Endothelial cell of umbilical vein (primary cell): ENCODE results near the gene SLC1A4. TPM values are rescaled to one million over a fixed set of nuclear protein-coding genes. Genes with fewer than 3 reads are reported as not detected.
"Not testable (repeated sequence)": the region's sequence is repeated elsewhere in the genome, so short reads cannot be mapped to it uniquely, and the experiment has no call there.

ENCODE experiments used
- BruUV-seq: library from RNA; stranded (reverse); fragments of 400-500 nt; replicated peaks from 2 replicates; lab custom pipeline; 2021; lab: Mats Ljungman, UMichigan
- CTCF ChIA-PET: fragments of 300-600, 350-600 bp; sonication (Branson Sonifier 250); formaldehyde crosslinking; loops from one replicate; lab custom pipeline; 2021; ENCODE audit warnings: antibody characterized with exemption, inconsistent platforms; lab: Charles Lee
- POLR2A ChIA-PET: fragments of 300-600, 350-600 bp; sonication (Branson Sonifier 250); formaldehyde crosslinking; loops from one replicate; lab custom pipeline; 2021; ENCODE audit warnings: antibody characterized with exemption, inconsistent platforms; lab: Charles Lee
- DNase-seq: peaks from one replicate; pipeline ENCODE4 v3.0.0-alpha.2; 2011; ENCODE audit warnings: low read depth, low spot score
- FAIRE-seq: peaks from 2 replicates; lab custom pipeline; 2011; peaks lifted over from hg19 to GRCh38; lab: Jason Lieb, UNC
- H2AFZ ChIP-seq: 2 replicates; pipeline ENCODE4 v1.6.0; 2012; ENCODE audit warnings: low read depth, low read length, control low read depth, inconsistent platforms
- H3K27ac ChIP-seq: 2 replicates; pipeline ENCODE4 v1.5.1; 2011; ENCODE audit warnings: low read depth, mild to moderate bottlenecking, control low read depth, low read length, moderate library complexity; ENCODE audit not compliant: insufficient read depth
- H3K27me3 ChIP-seq, 2 experiments: 2 replicates each; pipeline versions ENCODE4 v1.6.0 to v1.6.1; 2011; ENCODE audit warnings: low read length in 2 of 2, mixed read lengths in 1 of 2; ENCODE audit not compliant: control insufficient read depth in 2 of 2, insufficient read depth in 2 of 2
- H3K36me3 ChIP-seq, 2 experiments: 2 replicates in 1 of 2; 3 replicates in 1 of 2; pipeline ENCODE4 v1.5.1; 2011; ENCODE audit warnings: low read length in 2 of 2, mild to moderate bottlenecking in 1 of 2, moderate library complexity in 1 of 2; ENCODE audit not compliant: control insufficient read depth in 2 of 2, insufficient read depth in 2 of 2; ENCODE audit errors: extremely low read depth in 1 of 2
- H3K4me1 ChIP-seq: 3 replicates; pipeline ENCODE4 v1.5.1; 2011; ENCODE audit warnings: mild to moderate bottlenecking, low read length; ENCODE audit not compliant: control insufficient read depth, insufficient read depth; ENCODE audit errors: extremely low read depth
- H3K4me2 ChIP-seq: 2 replicates; pipeline ENCODE4 v1.6.1; 2011; ENCODE audit warnings: low read length, control low read depth, mixed read lengths; ENCODE audit not compliant: insufficient read depth
- H3K4me3 ChIP-seq, 3 experiments: fragments of 200-600 bp in 1 of 3; sonication (generic), shearing (Covaris generic) in 1 of 3; replicated peaks in 1 of 3; 2 replicates each; pipeline ENCODE4 v1.5.1; 2011 to 2016; ENCODE audit warnings: control low read depth in 3 of 3, low read length in 3 of 3, mild to moderate bottlenecking in 2 of 3, inconsistent platforms in 1 of 3, low read depth in 1 of 3, moderate library complexity in 1 of 3; ENCODE audit not compliant: insufficient read depth in 1 of 3
- H3K79me2 ChIP-seq: 2 replicates; pipeline ENCODE4 v1.6.0; 2012; ENCODE audit warnings: low read length, inconsistent platforms; ENCODE audit not compliant: control insufficient read depth, insufficient read depth
- H3K9ac ChIP-seq: replicated peaks from 2 replicates; pipeline ENCODE3; 2011; ENCODE audit warnings: low read length, control low read depth; ENCODE audit not compliant: insufficient read depth; ENCODE audit errors: extremely low read depth
- H3K9me1 ChIP-seq: replicated peaks from 3 replicates; pipeline ENCODE4 v1.6.0; 2011; ENCODE audit warnings: mild to moderate bottlenecking, low read length; ENCODE audit not compliant: control insufficient read depth, insufficient read depth; ENCODE audit errors: extremely low read depth
- H3K9me3 ChIP-seq: replicated peaks from 2 replicates; pipeline ENCODE4 v1.5.1; 2012; ENCODE audit warnings: low read length, inconsistent platforms; ENCODE audit not compliant: control insufficient read depth, insufficient read depth
- H4K20me1 ChIP-seq: replicated peaks from 2 replicates; pipeline ENCODE3; 2011; ENCODE audit warnings: mild to moderate bottlenecking, low read length; ENCODE audit not compliant: control insufficient read depth, insufficient read depth; ENCODE audit errors: extremely low read depth
- EZH2 ChIP-seq: IDR thresholded peaks from 2 replicates; pipeline ENCODE4 v1.6.1; 2012; ENCODE audit warnings: borderline replicate concordance, low read depth, mild to moderate bottlenecking, moderate library complexity, low read length, inconsistent platforms; ENCODE audit not compliant: severe bottlenecking
- FOS ChIP-seq: IDR thresholded peaks from 2 replicates; pipeline ENCODE4 v1.6.1; 2011; ENCODE audit warnings: mild to moderate bottlenecking, low read length, moderate library complexity, borderline replicate concordance; ENCODE audit not compliant: insufficient read depth
- GATA2 ChIP-seq: IDR thresholded peaks from 2 replicates; pipeline ENCODE4 v1.7.0; 2011; ENCODE audit warnings: low read depth, mild to moderate bottlenecking, moderate library complexity, mixed read lengths, low read length; ENCODE audit not compliant: insufficient read length, insufficient read depth
- JUN ChIP-seq: IDR thresholded peaks from 2 replicates; pipeline ENCODE4 v1.6.1; 2011; ENCODE audit warnings: borderline replicate concordance, low read depth; ENCODE audit not compliant: insufficient read length, insufficient read depth
- MYC ChIP-seq: IDR thresholded peaks from one replicate; pipeline ENCODE4 v1.6.1; 2011; ENCODE audit warnings: mild to moderate bottlenecking, low read depth, low read length
- POLR2A ChIP-seq: IDR thresholded peaks from 2 replicates; pipeline ENCODE4 v1.6.1; 2012; ENCODE audit warnings: low read depth, mild to moderate bottlenecking, control low read depth, low read length
- POLR2AphosphoS5 ChIP-seq: IDR thresholded peaks from 2 replicates; pipeline ENCODE4 v1.6.1; 2012; ENCODE audit warnings: low read depth, mild to moderate bottlenecking, control low read depth, low read length, moderate library complexity; ENCODE audit not compliant: insufficient read depth
- dilution Hi-C: fragments of 300-500 bp; cut with MboI; formaldehyde crosslinking; loops from one replicate; pipeline ENCODE4 v1.15.0; 2019; ENCODE audit warnings: low sequenced_read_pairs; ENCODE audit not compliant: extremely low pct_ligation_motif_present
- intact Hi-C: fragments of 100-400 bp; cut with micrococcal nuclease; formaldehyde crosslinking; loops from one replicate; pipeline ENCODE4 v1.10.0; 2022
- polyA plus RNA-seq, 4 experiments: library from polyadenylated mRNA; depleted of rRNA in 3 of 4; stranded (reverse) in 3 of 4; unstranded in 1 of 4; fragments of >200 nt; gene quantifications; 2 replicates each; pipeline versions ENCODE4 v1.2.1 to v1.2.3, GENCODE V29; 2011 to 2012; ENCODE audit warnings: missing spikeins in 1 of 4
- total RNA-seq: library from RNA; stranded (reverse); gene quantifications from 2 replicates; pipeline ENCODE4 v1.2.3, GENCODE V29; 2021
- TF ChIP-seq, protein P1 (sequence below): IDR thresholded peaks from 2 replicates; pipeline ENCODE4 v1.6.1; 2011; ENCODE audit not compliant: insufficient read depth, insufficient read length
- TF ChIP-seq, protein P2 (sequence below), 2 donors: IDR thresholded peaks; 1 replicate in 1 of 2; 2 replicates in 1 of 2; pipeline ENCODE4 v1.5.1; 2011; ENCODE audit warnings: low read length in 2 of 2, mild to moderate bottlenecking in 2 of 2, moderate library complexity in 2 of 2, control low read depth in 1 of 2, inconsistent platforms in 1 of 2, low read depth in 1 of 2; ENCODE audit not compliant: insufficient read depth in 1 of 2; ENCODE audit errors: extremely low read depth in 1 of 2

The SLC1A4 gene
- total and polyA plus RNA-seq, 2 donors (not counting 3 experiments of a cell fraction or from before 2014, with no cell fraction given) = 9.9 to 13.9 TPM

DNA sequence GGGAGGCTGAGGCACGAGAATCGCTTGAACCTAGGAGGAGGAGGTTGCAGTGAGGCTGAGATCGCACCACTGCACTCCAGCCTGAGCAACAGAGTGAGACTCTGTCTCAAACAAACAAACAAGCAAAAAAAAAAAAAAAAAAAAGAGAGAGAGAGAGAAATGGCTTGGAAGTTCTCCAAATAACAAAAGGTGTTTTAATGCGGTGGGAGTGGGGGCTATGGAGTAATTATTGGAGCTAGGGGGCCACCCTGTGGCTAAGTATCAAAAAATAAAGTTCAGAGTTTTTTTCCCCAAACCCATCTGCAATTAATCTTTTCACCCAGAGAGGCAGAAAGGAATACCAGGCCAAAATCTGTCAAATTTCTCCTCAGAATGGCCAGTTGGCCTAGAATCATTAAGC, 44.0 kb downstream of the SLC1A4 start:
- Histone ChIP-seq H3K36me3 (no peaks in the 10 kb centered on the region), H3K9me3 (no peaks in the 10 kb centered on the region), H3K9me1 (no peaks in the 10 kb centered on the region), H3K4me3 (no peak overlapping the region), H3K9ac (no peak overlapping the region), H3K4me1 (peaks cover 10% of the 10 kb centered on the region), H4K20me1 (no peaks in the 10 kb centered on the region), H3K27ac (no peak overlapping the region), H2AFZ (no peak overlapping the region), H3K4me2 (no peak overlapping the region), H3K27me3 (no peaks in the 10 kb centered on the region), H3K79me2 (no peaks in the 10 kb centered on the region)
- no peak for FAIRE-seq
- intact Hi-C loops = loop anchor here (1.0 kb wide), 1 partner anchor 116 kb away; no protein-coding TSS in a partner anchor
- ChIA-PET CTCF (interaction anchor here (0.7 to 5.1 kb wide), 8 partner anchors 10 to 511 kb away, joined by 3 to 44 read pairs (median 3); no protein-coding TSS in a partner anchor), POLR2A (interaction anchor here (0.7 kb wide), 1 partner anchor 10 kb away, joined by 5 read pairs; no protein-coding TSS in a partner anchor)
- dilution Hi-C loops = no loop called here
- peak; percentile 43 for DNase-seq
- no TSS peak for BruUV-seq
- no peak for TF ChIP-seq FOS
- TF ChIP-seq JUN = no peak
- TF ChIP-seq POLR2A = no peak
- TF ChIP-seq, protein P1, sequence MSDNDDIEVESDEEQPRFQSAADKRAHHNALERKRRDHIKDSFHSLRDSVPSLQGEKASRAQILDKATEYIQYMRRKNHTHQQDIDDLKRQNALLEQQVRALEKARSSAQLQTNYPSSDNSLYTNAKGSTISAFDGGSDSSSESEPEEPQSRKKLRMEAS = no peak
- TF ChIP-seq POLR2AphosphoS5 = no peak
- TF ChIP-seq MYC = no peak
- TF ChIP-seq, protein P2, sequence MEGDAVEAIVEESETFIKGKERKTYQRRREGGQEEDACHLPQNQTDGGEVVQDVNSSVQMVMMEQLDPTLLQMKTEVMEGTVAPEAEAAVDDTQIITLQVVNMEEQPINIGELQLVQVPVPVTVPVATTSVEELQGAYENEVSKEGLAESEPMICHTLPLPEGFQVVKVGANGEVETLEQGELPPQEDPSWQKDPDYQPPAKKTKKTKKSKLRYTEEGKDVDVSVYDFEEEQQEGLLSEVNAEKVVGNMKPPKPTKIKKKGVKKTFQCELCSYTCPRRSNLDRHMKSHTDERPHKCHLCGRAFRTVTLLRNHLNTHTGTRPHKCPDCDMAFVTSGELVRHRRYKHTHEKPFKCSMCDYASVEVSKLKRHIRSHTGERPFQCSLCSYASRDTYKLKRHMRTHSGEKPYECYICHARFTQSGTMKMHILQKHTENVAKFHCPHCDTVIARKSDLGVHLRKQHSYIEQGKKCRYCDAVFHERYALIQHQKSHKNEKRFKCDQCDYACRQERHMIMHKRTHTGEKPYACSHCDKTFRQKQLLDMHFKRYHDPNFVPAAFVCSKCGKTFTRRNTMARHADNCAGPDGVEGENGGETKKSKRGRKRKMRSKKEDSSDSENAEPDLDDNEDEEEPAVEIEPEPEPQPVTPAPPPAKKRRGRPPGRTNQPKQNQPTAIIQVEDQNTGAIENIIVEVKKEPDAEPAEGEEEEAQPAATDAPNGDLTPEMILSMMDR (IDR thresholded peaks at IDR 0.05; ENCODE audit: extremely low read depth in 1 of 2, insufficient read depth in 1 of 2, low read depth in 1 of 2, low read length in 2 of 2) = no peak
- no peak for TF ChIP-seq GATA2
- TF ChIP-seq EZH2 = no peak

DNA sequence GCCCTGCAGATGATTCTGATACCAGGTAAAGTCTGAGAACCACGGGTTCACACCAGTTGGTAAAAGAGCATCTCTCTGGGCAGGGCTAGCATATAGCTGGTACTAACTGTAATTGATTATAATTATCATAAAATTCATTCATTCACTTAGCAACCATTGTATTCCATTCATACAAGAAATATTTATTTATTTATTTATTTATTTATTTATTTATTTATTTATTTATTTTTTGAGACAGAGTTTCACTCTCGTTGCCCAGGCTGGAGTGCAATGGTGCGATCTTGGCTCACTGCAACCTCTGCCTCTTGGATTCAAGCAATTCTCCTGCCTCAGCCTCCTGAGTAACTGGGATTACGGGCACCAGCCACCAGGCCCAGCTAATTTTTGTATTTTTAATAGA, 44.5 kb downstream of the SLC1A4 start:
- DNase-seq, H3K4me3 ChIP-seq, BruUV-seq, H3K79me2 ChIP-seq, dilution Hi-C loops, H3K36me3 ChIP-seq, H3K27ac ChIP-seq, H2AFZ ChIP-seq, H4K20me1 ChIP-seq, H3K9me1 ChIP-seq, H3K9me3 ChIP-seq, FAIRE-seq, H3K9ac ChIP-seq, H3K27me3 ChIP-seq, H3K4me1 ChIP-seq, H3K4me2 ChIP-seq: not testable (repeated sequence)
- POLR2A ChIA-PET = interaction anchor here (0.7 kb wide), 1 partner anchor 9 kb away, joined by 5 read pairs; no protein-coding TSS in a partner anchor
- intact Hi-C loops = loop anchor here (1.0 kb wide), 1 partner anchor 116 kb away; no protein-coding TSS in a partner anchor
- CTCF ChIA-PET = interaction anchor here (0.7 to 5.1 kb wide), 8 partner anchors 9 to 511 kb away, joined by 3 to 44 read pairs (median 3); no protein-coding TSS in a partner anchor
